Suprapubic skin (tissue), 4 donors: ENCODE data around the gene GFPT2. TPM values are rescaled to one million over a fixed set of nuclear protein-coding genes. Genes with fewer than 3 reads are reported as not detected.

Source experiments
- DNase-seq, 2 donors: peaks; one replicate each; pipeline ENCODE4 v3.0.0-alpha.2; 2019; ENCODE audit warnings: low spot score in 2 of 2
- H3K27ac ChIP-seq: fragments of 200-600 bp; sonication (generic); one replicate; pipeline ENCODE4 v1.5.1; 2019
- H3K27me3 ChIP-seq: fragments of 200-600 bp; sonication (generic); one replicate; pipeline ENCODE4 v1.5.1; 2019
- H3K36me3 ChIP-seq: fragments of 200-600 bp; sonication (generic); one replicate; pipeline ENCODE4 v1.5.1; 2019
- H3K4me1 ChIP-seq: fragments of 200-600 bp; sonication (generic); one replicate; pipeline ENCODE4 v1.5.1; 2019
- H3K4me3 ChIP-seq: fragments of 200-600 bp; sonication (generic); one replicate; pipeline ENCODE4 v1.5.1; 2019; ENCODE audit warnings: mild to moderate bottlenecking
- H3K9me3 ChIP-seq: fragments of 200-600 bp; sonication (generic); one replicate; pipeline ENCODE4 v1.5.1; 2019
- CTCF ChIP-seq, 2 donors: fragments of 200-600 bp in 1 of 2; fragments of 450-650 bp in 1 of 2; sonication (generic) in 1 of 2; IDR thresholded peaks; one replicate each; pipeline ENCODE4 v1.5.1; 2016 to 2019; ENCODE audit warnings: antibody characterized with exemption in 2 of 2, mild to moderate bottlenecking in 1 of 2, moderate library complexity in 1 of 2
- EP300 ChIP-seq: sonication (generic); formaldehyde crosslinking; IDR thresholded peaks from one replicate; pipeline ENCODE4 v1.6.1; 2017; ENCODE audit warnings: antibody characterized with exemption
- POLR2A ChIP-seq, 2 donors: fragments of 450-650 bp; IDR thresholded peaks; one replicate each; pipeline ENCODE4 v1.6.1; 2017; ENCODE audit warnings: antibody characterized with exemption in 2 of 2, mild to moderate bottlenecking in 2 of 2, moderate library complexity in 2 of 2
- POLR2AphosphoS5 ChIP-seq, 3 donors: sonication (generic); formaldehyde crosslinking; IDR thresholded peaks; one replicate each; pipeline ENCODE4 v1.6.1; 2017; ENCODE audit warnings: antibody characterized with exemption in 3 of 3
- WGBS: methylation state at CpG from one replicate; pipeline ENCODE4 v1.1.5; 2018; 5-methylcytosine and 5-hydroxymethylcytosine counted together
- total RNA-seq, 4 donors: library from RNA; depleted of rRNA; stranded (reverse); fragments of >200 nt; gene quantifications; one replicate each; pipeline ENCODE4 v1.1.0, GENCODE V29; 2016

Gene GFPT2
- total RNA-seq, 4 donors from 2014 or later, result 2.9 to 6.9 (median 4.3) TPM

GRCh38 chr5:180334176-180334575, 19.0 kb downstream of the GFPT2 start:
- 80% methylated on average over 2 of the region's 6 CpGs for WGBS
- no peak overlapping the region for H3K4me3 ChIP-seq
- peaks cover 19% of the 10 kb centered on the region for H3K36me3 ChIP-seq
- H3K27me3 ChIP-seq, result no peaks in the 10 kb centered on the region
- H3K9me3 ChIP-seq, result no peaks in the 10 kb centered on the region
- H3K27ac ChIP-seq, result peak overlapping the region; percentile 61
- DNase-seq, result no peak
- peaks cover 13% of the 10 kb centered on the region for H3K4me1 ChIP-seq
- TF ChIP-seq POLR2A (IDR thresholded peaks at IDR 0.05) (no peak), CTCF (IDR thresholded peaks at IDR 0.05) (no peak), POLR2AphosphoS5 (IDR thresholded peaks at IDR 0.05) (no peak), EP300 (no peak)

GRCh38 chr5:180333661-180334060, 19.5 kb downstream of the GFPT2 start:
- Histone ChIP-seq H3K4me1 (peaks cover 13% of the 10 kb centered on the region), H3K4me3 (no peak overlapping the region), H3K9me3 (no peaks in the 10 kb centered on the region), H3K36me3 (peaks cover 19% of the 10 kb centered on the region), H3K27ac (peak overlapping the region; percentile 61), H3K27me3 (no peaks in the 10 kb centered on the region)
- TF ChIP-seq EP300, result no peak
- no peak for TF ChIP-seq POLR2AphosphoS5 (IDR thresholded peaks at IDR 0.05)
- TF ChIP-seq POLR2A (IDR thresholded peaks at IDR 0.05), result no peak
- TF ChIP-seq CTCF (IDR thresholded peaks at IDR 0.05), result no peak
- no peak for DNase-seq
- 76% methylated on average over 3 of the region's 4 CpGs for WGBS

- peak overlapping the region; percentile 36 for H3K27ac ChIP-seq
- WGBS, result 80% methylated on average over 3 of the region's 3 CpGs
- TF ChIP-seq EP300, result no peak
- no peak for TF ChIP-seq POLR2A (IDR thresholded peaks at IDR 0.05)
- no peak for TF ChIP-seq CTCF (IDR thresholded peaks at IDR 0.05)
- TF ChIP-seq POLR2AphosphoS5 (IDR thresholded peaks at IDR 0.05), result no peak
- no peaks in the 10 kb centered on the region for H3K27me3 ChIP-seq
- no peaks in the 10 kb centered on the region for H3K9me3 ChIP-seq
- no peak overlapping the region for H3K4me3 ChIP-seq
- peaks cover 19% of the 10 kb centered on the region for H3K36me3 ChIP-seq
- DNase-seq, result no peak
- peaks cover 13% of the 10 kb centered on the region for H3K4me1 ChIP-seq
Observed at GRCh38 chr5:180332861-180333260, 20.3 kb downstream of the GFPT2 start.

GRCh38 chr5:180332051-180332517, 21.1 kb downstream of the GFPT2 start:
- Histone ChIP-seq H3K4me1 (peaks cover 13% of the 10 kb centered on the region), H3K36me3 (peaks cover 17% of the 10 kb centered on the region), H3K27ac (peak overlapping the region; percentile 47), H3K27me3 (no peaks in the 10 kb centered on the region), H3K9me3 (no peaks in the 10 kb centered on the region), H3K4me3 (no peak overlapping the region)
- DNase-seq, result no peak
- WGBS, result 32% methylated on average over 10 of the region's 13 CpGs
- TF ChIP-seq POLR2AphosphoS5 (IDR thresholded peaks at IDR 0.05) (no peak), EP300 (no peak), POLR2A (IDR thresholded peaks at IDR 0.05) (no peak), CTCF (IDR thresholded peaks at IDR 0.05) (no peak)

GRCh38 chr5:180331647-180331950, 21.5 kb downstream of the GFPT2 start:
- WGBS, result 62% methylated on average over 7 of the region's 7 CpGs
- Histone ChIP-seq H3K4me1 (peaks cover 13% of the 10 kb centered on the region), H3K9me3 (no peaks in the 10 kb centered on the region), H3K27ac (peak overlapping the region; percentile 47), H3K4me3 (no peak overlapping the region), H3K36me3 (peaks cover 12% of the 10 kb centered on the region), H3K27me3 (no peaks in the 10 kb centered on the region)
- no peak for DNase-seq
- TF ChIP-seq CTCF (IDR thresholded peaks at IDR 0.05) (no peak), EP300 (no peak), POLR2A (IDR thresholded peaks at IDR 0.05) (no peak), POLR2AphosphoS5 (IDR thresholded peaks at IDR 0.05) (no peak)
